Measurements from ENCODE around the gene TBC1D10B. TPM values are rescaled to one million over a fixed set of nuclear protein-coding genes. Genes with fewer than 3 reads are reported as not detected.

The TBC1D10B gene
- total RNA-seq, 1 donor from 2014 or later, result 25.6 TPM

DNA sequence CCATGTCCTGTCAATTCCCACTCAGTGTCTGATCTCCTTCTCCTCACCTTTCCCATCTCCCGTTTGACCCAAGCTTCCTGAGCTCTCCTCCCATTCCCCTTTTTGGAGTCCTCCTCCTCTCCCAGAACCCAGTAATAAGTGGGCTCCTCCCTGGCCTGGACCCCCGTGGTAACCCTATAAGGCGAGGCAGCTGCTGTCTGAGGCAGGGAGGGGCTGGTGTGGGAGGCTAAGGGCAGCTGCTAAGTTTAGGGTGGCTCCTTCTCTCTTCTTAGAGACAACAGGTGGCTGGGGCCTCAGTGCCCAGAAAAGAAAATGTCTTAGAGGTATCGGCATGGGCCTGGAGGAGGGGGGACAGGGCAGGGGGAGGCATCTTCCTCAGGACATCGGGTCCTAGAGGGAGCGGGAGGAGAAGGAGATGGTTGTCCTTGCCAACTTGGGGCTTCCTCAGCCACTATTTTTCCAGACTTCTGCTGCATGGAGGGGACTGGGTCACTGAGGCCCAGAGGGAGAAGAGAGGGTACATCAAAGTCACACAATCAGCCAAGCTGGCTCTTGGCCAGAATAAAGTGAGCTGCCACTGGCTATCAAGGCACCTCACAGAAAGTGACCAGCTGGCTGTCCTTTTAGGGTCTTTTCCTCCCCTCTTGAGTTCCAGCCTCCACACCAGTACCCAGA lies 1.9 kb upstream of the TBC1D10B start:
- no peak for DNase-seq

DNA sequence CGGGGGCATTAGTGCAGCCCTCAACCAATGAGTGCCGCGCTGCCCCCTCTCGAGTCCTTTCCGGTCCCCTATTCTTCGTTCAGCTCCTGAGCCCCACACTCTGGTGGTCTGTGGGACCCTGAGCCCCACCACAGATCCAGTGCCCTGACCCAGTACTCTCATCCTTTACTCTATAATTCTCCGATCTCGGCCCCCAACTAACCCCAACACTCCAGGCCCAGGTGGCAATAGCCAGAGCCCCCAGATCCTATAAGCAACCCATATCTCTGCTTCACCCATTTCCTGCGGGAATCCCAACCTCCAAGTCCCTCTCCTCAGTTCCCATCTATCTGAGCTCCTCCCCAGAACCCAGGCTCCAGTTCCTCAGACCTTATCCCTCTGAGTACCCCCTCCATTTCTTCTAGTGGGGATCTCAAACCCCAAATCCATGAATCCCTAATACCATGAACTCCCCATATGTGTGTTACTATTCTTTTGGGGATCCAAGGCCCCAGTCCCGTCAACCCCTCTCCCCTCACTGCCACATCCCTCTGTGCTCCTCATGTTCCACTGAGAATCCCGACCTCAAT lies 1.0 kb upstream of the TBC1D10B start:
- no peak for DNase-seq

DNA sequence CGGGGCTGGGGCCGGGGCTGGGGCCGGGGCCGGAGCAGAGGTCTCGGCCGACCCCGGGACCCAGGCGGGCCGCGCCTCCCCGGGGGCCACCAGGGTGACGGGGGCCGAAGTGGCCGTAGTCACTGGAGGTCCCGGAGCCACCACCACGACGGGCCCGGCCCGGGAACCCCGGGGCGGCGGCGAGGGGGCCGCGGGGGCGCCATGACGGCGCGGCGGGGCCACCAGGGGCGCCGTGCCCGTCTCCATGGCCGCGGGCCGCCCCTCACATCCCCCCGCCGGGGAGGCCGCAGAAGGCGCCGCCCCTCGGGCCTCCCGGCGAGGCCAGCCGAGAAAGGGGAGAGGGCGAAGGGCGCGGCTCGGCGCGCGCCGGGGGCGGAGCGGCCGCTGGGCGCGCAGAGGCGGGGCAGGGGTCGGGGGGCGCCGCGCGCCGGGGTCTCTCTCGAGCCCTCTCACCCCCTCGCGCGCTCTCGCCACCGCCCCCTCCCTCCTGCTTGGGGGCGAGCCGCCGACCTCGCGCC lies 297 bp downstream of the TBC1D10B start:
- DNase-seq, result no peak

DNA sequence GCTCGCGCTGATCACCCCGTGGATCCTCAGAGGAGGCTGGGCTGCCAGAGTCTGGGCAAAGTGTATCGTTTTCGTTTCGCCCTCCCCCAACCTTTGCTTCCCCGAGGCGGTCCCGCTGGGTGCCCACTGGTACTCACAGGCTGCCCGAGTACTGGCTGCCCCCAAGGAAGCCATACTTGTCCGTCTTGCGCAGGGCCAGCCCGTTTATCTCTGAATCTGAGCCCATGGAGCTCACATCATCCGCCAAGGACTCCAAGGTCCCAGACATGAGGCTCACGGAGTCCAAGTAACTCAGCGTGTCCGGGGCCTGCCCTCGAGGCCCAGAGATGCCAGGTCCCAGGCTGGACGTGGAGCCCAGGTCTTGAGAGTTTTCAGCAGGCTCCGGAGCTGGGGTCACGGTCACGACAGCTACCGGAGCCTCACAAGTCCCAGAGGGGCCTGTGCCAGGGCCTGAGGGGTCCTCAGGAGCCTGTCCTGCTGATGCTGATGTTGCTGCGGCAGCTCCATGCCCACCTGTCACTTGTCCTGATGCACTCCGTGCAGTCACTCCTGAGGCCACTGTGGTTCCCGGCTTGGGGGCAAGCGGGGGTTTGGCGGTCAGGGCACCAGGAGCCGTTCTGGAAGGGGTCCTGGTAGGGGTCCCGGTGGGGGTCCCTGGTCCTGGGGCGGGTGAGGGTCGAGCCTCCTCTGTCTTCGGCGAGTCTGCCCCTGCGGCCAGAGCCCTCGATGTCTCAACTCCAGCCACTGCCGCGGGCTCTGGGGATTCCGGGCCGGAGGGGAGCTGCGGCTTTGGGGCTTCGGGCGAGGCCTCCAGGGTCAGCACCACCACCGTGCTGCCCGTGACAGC lies 980 bp downstream of the TBC1D10B start:
- no peak for DNase-seq

DNA sequence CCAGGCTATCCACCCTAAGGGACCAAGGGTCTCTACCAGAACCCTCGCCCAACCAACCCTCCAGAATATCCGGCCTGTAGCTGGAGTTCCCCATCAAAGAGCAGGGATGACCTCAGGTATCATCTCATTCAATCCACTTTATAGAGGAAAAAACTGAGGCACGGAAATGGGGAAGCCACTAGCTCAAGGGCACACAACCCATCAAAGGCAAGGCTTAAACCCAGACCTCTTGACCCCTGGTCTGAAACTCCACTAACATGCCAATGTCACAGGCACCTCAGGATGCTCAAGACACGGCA lies 1.6 kb downstream of the TBC1D10B start:
- no peak for DNase-seq

DNA sequence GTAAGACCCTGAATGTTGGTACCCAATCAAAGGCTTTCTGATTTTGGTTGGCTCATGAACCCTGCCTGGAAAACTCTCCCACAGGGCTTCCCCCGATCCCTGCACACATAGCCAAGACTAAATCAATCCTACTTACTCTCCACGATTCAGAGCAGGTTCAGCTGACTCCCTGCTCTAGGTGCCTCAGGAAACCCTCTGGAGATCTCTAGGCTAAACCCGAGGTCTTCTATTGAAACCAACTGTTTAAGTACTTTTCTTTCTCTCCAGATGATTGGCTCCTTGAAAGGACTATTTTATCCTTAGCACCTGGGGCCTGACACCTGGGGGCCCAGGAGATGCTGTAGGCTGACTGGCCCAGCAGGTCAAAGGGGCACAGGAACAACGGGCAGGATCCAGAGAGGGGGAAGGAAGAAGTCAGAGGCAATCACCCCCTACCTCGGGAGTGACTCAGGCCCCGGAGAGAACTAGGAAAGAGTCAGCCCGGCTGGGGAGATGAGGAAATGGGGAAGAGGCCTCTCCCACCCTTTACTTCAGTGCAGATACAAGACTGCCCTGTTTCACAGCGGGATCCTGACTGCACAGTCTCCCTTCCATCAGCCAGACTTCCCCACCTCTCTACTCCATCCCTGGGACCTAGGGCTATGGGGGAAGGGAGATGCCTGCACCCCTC lies 2.0 kb downstream of the TBC1D10B start:
- DNase-seq, result no peak

DNA sequence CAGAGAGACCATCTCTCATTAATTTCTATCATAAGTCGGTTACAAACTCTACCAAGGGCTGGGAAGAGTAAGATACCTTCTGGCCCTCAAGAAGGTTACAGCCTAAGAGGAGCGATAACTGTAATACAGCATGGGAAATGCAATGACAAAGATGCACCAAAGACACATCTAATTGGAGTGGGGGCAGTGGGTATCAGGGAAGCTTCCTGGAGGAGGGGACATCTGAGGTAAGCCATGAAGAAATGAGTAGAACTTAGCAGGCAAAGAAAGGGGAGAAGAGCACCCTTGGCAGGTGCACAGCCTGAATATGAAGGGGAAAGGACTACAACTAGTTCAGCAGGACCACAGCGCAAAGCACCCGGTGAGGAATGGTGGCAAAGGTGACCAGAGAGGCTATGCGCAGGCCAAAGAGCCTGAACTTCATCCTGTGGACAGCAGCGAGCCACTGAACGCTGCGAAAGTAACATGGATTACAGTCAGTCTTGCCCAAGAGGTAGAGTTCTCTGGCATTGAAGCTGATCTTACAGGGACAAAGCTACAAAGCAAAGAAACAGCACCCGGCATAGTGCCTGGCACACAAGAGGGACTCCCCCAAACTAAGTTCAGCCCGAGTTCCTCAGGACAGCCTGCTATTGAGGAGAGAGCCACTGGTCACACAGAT lies 2.8 kb downstream of the TBC1D10B start:
- DNase-seq, result no peak

DNA sequence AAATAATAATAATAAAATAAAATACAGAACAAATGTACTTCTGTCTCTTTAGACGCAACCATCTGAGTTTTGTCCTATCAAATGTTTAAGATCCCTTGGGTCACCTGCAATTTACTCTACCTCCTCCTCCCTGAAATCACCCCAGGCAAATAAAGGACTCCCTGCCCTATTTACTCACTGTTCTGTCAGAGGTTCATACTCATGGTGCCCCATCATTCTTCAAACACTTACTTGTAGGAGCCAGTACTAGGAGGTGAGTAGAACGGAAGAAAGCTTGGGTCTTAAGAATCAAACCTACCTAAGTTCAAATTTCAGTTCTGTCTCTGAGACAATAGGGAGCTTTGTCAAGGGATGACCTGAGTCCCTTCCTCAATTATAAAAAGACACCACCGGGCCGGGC lies 3.8 kb downstream of the TBC1D10B start:
- no peak for DNase-seq

DNA sequence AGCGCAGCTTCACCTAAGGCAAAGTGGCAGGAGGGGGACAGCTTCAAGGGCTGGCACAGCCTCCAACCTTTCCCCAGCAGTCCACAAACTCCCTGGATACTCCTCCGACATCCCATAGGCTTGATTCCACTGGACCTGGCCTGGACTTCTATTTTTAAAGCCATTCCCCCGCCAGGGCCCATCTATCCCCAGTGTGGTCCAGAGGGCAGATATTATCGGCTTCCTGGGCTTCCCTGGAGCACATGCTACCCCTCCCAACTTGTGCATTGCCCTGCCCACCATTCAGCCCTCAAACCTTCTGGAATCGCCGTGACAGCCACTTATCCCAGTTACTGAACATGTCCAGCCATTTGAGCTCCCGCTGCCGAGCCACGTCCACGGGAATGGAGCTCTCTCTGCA lies 5.1 kb downstream of the TBC1D10B start:
- no peak for DNase-seq

DNA sequence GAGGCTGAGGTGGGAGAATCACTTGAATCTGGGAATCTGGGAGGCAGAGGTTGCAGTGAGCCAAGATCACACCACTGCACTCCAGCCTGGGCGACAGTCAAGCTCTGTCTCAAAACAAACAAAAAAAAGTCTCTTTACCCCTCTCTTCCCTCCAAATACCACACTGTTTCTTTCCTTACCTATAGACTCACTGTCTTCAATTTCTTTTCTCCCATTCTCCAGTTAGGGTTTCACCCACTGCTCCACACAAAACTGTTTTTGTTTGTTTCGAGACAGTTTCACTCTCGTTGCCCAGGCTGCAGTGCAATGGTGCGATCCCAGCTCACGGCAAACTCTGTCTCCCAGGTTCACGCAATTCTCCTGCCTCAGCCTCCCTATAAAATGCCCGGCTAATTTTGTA lies 9.1 kb downstream of the TBC1D10B start:
- DNase-seq, result no peak

DNA sequence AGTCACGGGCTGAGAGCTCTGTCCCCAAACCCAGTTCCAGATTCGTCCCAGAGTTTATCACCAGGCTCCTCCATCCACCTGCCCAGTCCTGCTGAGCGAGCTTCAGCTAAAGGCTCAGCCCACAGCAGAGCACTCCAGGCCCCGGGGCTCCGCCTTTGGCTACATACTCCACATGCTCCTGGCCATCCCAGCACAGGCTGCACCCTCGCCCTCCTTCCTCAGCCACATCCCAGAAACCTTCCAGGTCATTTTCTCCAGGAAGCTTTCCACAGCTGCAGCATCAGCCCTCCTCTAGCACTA lies 10.5 kb downstream of the TBC1D10B start:
- DNase-seq, result no peak

DNA sequence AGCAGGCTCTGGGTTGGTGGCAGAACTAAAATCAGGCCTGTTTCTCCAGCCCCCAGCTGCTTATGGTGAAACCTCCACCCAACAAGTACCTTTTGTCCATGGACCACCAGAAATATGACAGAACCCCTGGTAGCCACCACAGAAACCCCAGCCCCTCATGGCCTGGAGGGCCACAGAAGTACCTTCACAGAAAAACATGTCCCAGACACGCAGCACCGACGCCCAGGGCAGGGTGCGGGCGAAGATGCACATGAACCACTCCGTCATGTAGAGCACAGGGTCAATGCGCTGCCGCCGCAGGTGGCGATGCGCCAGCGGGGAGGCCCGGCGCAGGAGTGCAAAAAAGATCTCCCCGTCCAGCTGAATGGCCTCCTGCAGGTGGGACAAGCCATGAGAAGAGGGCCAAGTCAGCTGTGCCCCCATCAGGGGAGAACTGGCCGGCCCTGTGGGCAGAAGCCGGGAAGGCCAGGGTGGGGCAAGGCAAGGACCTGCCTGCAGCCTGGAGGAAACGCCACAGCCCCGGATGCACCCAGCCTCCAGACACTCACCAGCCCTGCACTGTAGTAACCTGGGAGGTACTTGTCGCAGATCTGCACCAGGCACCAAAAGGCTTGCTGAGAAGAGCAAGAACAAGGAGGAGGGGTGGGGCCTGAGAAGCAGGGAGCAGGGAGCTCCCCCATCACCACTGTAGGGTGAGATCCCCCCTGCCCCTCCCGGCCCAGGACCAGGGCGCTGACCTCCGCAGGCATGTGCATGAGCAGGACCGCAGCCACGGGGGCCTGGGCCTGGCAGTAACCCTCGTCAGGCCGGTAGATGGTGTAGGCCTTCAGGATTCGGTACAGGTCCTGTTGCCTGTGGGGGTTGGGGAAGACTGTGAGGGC lies 11.1 kb downstream of the TBC1D10B start:
- DNase-seq, result no peak

DNA sequence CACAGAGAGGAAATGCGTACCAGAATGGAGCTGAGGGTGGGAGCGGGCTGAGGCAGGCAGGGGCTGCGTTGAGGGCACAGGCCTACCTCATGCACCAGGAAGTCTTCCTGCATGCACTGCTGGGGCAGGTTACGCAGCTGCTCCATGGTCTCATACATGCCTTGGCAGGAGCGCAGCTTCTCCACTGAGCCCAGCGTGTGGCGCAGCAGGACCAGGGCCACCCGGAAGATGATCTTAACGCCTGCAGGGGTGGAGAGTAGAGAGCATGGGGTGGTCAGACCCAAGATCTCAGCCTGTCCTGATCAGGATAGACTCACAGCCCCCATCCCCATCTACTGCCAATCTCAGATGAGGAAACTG lies 11.7 kb downstream of the TBC1D10B start:
- no peak for DNase-seq

DNA sequence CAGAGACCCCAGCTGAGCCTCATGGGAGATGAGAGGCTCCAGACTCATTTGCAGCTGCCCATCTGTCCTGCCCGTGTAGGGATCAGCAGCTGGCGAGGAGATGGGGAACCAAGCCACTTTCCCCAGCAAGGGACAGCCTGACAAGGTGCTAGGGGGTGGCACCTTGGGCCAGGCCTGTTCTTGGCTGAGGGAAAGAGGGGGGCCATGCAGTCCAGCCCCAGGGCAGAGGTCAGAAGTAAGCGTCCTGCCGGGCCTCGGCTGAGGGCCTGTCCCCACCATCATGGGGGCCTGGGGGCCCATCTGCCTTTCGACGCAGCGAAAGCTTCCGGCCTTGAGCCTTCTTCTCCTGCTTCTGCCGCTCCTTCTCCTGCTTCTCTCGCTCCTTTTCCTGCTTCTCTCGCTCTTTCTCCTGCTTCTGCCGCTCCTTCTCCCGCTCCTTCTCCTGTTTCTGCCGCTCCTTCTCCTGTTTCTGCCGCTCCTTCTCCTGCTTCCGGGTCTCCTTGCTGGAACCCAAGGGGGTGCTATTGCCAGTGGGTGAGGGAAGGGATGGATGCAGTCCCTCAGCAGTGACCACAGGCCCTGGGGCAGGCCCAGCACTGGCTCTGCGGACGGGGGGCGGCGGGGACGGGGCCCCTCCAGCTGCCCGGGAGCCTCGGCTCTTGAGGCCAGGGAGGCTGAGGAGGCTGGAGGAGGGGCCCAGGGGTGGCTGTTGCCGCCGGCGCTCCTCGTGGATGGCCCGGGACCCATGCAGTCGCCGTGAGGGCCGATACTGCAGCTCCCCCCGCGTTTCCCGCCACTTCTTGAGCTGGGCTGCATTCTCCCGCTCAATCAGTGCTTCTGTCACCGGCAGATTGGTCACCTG lies 12.3 kb downstream of the TBC1D10B start:
- DNase-seq, result no peak

DNA sequence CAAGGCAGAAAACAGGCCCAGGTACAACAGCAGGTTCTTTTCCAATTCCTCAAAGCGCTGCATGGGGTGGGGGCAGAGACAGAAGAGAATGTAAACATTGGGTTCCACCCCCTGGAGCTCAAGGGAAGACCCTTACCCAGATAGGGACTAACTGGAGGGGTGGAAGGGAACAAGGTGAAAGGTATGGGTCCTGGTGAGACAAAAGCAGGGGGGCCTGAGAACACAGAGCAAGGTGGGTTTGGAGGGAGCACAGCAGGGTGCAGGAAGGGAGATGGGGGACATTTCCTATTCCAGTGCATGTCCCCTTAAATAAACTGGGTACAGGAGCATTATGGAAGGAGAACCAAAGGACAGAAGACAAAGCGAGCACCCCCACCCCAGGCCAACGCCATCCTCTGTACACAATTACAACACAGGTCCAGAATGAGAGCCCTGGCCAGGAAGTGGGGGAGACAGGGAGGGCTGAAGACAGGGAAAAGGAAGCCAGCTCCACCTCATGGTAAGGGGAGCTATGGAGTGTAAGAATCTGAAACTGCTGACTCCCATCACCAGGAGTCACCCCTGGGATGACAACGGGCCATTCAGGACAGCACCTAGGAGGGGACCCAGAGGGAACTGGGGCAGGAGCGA lies 13.1 kb downstream of the TBC1D10B start:
- DNase-seq, result no peak

DNA sequence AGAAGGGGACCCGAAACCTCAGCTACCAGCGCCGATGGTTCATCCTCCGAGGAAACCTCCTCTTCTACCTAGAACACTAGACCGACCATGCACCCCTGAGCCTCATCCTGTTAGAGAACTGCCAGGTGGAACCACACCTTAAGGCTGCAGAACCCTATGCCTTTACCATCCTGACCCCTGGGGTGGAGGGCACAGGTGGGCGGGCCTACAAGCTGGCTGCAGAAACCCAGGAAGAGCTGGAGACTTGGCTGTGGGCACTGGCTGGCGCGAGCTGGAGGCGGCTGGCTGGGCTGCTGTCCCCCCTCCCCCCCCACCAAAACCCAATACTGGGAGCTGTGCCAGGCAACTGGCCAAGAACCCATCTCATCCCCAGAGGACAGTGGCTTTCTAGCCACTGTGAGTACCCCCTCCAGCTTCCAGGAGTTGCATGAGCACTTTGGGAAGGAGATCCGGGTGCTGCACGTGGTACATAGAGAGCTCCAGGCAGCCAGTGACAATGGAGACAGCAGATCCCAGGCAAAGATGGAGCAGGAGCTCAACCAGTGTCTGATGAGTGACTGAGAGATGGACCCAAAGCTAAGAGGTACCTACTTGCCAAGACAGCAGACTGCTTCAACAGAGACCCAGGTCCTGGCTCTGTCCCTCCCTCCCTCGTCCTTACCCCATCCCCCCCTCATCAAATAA lies 13.8 kb downstream of the TBC1D10B start:
- no peak for DNase-seq

DNA sequence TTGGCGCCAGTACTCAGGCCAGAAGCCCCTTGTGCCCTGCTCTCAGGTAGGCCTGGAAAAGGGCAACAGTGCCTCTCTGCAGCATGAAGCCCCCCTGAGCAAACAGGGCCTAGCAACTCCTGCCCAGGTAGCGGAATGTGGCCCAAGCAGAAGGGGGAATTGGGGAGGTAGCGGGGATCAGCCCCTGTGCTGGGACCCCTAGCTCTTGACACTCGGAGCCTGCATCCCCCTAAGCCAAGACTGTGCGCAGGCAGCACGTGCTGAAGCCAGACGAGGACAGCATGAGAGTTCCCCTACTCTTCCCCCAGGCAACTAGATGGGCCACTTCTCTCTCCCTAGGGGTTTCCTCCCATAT lies 14.4 kb downstream of the TBC1D10B start:
- DNase-seq, result no peak

DNA sequence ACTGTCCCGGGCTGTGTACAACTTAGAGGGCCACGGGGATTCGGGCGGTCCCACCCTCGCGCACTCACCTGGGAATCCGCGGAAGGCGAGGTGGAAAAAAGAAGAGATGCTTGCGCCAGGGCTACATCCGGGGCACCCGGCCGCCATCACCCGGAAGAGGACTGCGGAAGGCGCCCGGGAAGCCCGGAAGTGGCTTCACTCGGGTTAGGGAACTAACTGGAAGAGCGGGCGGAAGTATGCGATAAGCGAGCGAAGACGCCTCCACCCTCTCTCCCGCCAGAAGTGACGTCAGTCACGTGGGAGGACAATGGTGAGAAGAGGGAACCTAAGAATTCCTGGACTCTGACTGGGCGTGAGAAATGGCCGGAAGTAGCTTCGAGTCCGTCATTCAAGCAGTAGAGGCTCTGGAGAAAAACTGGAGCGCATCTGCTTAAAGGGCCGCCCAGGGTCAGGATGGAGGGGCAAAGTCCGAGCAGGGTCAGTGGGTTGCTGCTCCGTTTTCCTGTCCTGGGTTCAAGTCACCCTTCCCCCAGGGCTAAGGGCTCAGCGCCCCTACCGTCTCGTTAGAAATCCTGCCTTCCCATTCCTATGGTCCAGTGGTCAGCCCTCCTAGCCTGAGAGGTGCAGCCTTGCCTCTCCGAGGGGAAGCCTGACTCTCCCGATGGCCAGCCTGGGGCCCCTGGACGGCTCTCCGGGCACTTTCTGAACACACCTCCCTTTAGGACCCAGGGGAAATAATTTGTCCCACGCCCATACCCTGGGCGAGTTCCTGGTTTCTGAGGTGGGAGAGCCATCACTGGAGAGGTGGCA lies 14.9 kb downstream of the TBC1D10B start, which contains the start of gene CD2BP2:
Gene CD2BP2, minus strand, starts transcription at position 165 of the 810 bp plus-strand sequence. CDS start 627 bp downstream, outside the sequence.
- peak; percentile 96 for DNase-seq

All from occipital lobe (tissue), 2 donors.